Fibroblast of skin of right quadriceps (primary cell): ENCODE results near the gene NPM1.
A peak's percentile ranks its signal among the peaks of the same experiment; 100 is the strongest.

Experiments used
- DNase-seq: peaks from one replicate; pipeline ENCODE4 v3.0.0-alpha.2; 2013

Gene NPM1

DNA sequence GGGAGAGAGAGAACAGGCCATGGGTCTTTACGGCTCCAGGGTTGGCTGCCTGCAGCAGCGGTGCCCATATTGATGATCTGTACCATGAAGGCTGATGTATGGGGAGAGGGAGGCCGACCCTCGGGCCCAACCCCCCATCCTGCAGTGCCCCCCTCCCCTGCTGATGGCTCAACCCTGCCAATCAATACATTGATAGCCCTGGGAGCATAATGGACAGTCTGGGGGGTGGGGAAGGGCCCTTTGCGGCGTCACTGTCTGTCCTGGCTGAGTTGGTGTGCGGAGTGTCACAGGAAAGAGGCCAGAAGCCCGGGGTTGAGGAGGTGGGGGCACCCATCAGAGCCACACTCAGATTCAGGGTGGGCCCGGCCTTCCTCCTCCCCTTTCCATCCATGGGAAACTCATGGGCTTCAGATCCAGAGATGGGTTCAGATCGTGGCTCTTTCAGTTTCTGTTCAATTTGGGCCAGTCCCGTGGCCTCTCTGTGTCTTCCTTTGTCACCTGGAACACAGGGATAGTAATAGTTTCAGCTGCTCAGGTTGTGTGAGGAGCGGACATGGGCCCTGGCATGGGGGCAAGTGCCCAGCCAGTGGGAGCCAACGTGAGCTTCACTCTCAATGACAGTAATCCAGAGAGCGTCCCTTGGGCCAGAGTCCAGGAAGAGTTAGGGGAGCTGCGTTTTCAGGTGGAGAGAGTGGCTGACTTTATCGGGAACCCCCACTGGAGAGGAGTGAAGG lies 41.3 kb downstream of the NPM1 start:
- DNase-seq, result no peak

DNA sequence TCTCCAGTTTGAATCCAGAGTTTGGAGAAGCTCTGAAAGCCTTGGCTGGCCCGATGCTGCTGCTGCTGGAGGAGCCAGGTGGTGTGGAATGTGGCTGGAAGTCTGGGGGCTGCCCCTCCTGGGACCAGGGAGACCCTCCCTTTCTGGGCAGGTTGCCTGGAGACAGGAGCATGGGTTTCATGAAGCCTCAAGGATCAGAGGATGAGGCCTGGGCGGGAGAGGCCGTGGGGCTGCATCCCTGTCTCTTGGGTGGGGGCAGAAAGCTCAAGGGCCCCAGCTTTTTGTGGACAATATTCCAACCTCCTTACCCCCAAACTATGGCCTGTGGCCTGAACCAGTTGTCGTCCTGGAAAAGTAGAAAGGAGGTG lies 41.9 kb downstream of the NPM1 start:
- DNase-seq, result no peak

DNA sequence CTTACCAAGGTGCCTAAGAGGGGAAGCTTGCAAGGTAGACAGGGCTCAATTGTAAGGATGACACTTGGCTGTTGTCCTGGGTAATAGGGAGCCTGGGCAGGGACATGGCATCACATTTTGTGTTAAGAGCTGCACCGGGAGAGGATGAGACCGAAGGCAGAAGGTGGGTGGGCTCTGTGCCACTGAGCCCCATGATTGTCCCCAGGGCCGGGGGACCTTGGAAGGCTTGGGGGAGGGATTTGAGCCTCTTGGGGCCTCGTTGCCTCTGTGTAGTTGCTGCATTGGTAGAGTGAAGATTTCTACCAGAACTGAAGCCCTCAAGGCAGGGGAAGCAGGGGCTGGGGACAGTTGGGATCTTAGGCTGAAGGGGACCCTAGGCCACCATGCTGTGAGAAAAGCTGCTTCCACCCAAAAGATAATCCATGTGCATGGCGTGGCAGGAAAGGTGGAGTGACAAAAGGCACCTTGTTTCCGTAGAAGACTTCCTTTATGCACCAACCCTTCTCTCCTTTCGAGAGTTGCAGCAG lies 43.7 kb downstream of the NPM1 start:
- no peak for DNase-seq

DNA sequence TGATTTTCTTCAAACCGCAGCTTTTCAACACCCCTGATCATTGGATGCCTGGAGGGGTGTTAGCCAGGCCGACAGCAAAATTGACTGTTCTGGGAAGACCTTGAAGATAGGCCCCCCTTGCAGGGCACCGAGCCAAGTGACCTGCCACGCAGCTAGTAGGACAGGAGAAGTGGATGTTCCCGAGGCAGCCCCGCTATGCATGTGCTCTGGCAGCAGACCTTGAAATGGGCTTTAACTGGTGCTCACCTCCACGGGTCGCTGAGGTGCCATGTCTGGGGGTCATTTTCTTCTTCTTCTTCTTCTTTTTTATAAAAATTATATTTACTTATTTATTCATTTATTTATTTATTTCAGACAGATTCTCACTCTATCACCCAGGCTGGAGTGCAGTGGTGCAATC lies 44.4 kb downstream of the NPM1 start:
- DNase-seq, result no peak

DNA sequence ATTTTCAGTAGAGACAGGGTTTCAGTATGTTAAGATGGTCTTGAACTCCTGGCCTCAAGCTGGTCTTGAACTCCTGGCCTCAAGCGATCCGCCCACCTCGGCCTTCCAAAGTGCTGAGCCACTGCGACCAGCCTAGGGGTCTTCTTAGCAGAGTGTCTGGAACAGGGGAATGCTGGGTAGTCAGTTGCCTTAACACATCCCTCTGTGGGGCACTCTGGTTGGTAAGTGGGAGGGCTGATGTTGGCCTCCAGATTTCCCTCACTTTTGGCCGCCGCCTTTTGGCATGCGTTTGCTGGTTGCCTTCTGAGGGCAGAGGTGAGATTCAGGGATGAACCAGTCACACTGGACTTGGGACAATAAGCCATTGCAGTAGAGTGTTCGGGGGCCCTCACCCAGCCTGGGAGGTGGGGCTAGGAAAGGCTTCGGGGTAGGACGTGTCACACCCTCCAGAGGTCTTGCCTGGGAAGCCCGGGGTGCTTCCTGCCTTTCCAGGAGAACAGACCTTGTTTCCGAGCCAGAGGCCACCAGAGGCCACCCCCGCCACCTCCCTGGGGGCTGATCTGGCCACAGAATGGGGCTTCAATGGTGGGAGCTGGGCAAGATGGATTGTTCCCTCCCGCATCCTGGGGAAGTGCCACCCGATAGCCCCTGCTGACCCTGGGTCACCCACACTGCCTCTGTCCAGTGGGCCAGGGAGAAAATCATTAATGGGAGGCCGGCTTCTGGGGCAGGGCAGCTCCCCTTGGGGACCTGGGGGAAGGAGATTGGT lies 45.1 kb downstream of the NPM1 start:
- no peak for DNase-seq

DNA sequence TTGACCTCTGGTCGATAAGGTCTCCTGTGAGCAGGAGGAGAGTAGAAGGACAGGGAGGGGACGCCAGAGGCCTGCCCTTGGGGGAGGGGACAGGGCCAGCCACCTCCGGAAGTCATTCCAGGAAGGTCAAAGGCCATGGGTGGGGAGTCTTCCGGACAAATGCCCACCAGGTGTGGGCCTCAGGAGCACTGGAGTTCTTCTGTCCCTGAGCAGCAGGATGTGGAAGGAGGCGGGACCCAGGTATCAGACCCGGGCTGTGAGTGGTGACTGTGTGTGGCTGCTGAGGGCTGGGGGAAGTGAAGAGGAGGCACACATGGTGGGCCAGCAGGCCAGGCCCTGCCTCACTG lies 45.7 kb downstream of the NPM1 start:
- no peak for DNase-seq

DNA sequence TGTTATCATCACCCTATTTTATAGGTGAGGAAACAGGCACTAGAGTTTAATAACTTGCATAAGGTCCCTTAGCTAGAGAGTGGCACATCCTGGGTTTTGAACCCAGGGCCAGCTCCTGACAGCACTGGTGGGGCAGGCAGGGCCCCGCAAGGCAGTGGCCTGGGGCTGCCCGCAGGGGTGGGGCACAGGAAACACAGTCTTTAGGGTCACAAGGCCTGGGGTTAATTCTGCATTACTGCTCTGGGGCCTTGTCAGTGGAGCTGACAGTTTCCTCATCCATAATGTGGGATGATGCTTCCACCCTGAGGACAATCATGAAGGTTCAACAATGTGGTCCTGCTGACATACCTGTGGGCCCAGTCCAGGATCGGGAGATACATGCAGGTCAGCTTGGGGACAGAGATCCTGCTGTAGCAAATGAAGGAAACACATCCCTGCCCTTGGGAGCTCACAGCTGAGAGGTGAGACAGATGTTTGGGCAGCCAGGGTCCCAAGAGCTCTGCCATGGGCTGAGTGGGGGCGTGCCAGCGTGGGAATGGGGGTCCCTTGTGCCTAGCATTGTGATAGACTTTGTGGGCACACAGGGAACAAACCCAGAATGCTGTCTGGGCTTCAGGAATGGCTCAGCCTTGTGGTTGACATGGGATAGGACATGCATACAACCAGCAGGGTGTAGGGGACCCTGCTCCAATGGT lies 46.5 kb downstream of the NPM1 start:
- no peak for DNase-seq

DNA sequence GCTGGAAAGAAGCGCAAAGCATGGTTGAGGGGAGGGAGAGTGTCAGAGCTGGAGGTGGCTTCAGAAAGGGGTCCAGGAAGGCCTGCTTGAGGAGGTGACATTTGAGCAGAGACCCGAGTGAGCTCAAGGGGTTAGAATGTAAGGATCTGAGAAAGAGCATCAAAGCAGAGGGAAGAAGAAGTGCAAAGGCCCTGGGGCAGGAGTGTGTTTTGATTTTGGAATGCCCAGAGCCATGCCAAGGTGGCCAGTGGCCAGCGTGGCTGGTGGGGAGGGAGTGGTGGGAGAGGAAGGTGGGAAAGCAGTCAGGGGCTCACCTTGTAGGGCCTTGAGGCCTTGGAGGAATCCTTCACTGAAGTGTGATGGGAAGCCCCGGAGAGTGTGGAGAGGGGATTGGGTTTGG lies 47.2 kb downstream of the NPM1 start:
- DNase-seq, result no peak

DNA sequence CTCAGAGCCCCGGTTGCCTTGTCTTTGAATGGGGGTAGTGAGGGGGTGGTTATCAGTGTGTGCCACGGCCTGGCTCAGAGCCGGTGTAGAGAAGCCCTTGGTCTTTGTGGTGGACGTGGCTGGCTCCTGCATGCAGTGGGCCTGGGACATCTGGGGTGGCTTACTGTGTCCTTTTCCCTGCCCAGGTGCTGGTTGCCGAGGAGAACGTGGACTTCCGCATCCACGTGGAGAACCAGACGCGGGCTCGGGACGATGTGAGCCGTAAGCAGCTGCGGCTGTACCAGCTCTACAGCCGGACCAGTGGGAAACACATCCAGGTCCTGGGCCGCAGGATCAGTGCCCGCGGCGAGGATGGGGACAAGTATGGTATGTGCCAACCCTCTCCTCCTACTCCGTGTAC lies 48.3 kb downstream of the NPM1 start:
- DNase-seq, result no peak

DNA sequence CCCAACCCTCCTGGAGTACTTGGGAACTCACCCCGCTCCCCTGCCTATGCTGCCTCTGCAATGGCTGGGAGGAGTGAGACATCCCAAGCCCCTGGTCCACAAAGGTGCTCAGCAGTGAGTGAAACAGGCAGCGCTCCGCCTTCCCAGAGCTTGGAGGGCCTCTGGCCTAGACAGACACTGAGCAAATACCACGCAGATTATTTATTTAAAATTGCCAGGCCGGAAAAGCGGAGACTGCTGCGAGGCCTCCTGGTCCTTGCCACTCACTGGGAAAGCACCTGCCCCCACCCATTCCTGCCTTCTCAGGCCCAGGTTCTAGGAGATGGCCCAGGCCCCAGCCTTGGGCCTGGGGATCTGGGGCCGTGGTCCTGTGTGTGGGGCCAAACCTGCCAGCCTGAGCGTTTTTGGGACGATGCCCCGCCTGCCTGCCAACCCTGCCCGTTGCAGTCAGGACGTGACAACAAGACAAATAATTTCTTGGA lies 49.2 kb downstream of the NPM1 start:
- no peak for DNase-seq

DNA sequence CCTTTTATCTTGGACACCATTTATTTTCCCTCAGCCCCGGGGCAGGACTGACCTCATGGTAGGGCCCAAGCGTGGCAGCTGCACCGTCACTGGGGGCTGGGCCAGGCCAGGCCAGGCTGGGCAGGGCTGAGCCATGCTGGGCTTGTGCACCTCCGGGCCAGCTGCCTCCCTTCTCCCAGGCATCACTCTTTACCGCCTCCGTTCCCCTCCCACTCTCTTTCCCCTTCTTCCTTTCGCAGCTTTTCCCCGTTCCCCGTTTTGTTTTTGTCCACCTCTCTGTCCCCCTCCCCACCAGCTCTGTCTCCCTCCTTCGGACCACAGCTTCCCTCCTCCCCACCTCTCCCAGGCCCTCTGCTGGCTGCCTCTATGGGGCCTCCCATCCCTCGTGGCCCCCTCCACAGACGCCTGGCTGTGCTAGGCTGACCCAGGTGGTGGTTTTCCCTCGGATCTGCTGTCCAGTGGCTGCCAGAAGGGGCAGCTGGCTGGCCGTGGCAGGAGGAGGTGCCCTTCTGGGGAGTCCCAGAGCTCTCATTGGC lies 49.7 kb downstream of the NPM1 start:
- DNase-seq, result no peak

DNA sequence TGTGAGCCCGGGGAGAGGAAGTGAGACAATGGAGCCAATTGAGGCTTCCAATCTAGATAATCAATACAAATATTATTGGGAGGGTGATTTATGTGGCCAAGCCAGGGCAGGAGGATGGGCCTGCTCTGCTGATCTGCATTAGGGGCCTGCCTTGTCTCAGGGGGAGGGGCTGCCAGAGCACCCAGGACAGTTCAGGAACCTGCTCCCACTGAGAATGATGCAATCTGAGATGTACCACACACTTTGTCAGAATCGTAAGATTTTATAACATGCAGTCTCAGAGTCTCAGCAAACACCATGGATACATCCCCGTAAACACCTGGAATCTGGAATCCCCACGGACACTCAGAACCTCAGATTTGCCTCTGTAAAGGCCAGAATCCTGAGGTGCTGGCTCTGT lies 51.1 kb downstream of the NPM1 start:
- DNase-seq, result no peak

DNA sequence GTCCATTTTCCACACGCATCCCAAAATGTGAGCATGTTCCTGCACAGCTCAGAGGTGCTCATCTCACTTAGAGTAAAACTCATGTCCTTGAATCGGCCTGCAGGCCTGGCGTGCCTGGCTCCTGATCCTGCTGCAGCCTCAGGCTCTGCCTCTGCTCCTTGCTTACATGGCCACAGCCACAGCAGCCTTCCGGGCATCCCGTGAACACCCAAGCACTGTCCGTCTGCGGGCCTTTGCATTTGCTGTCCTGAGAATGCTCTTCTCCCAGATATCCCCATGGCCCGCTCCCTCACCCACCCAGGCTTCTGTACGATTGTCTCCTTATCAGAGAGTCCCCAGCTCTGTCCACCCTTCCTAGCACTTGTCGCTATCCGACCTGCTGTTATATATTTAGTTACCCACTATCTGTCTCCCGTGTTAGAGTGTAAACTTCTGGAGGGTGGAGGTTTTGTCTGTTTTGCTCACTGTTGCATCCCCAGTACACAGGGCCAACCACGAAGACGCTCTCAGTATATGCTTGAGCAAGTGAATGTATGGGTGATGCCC lies 53.7 kb downstream of the NPM1 start:
- DNase-seq, result no peak

DNA sequence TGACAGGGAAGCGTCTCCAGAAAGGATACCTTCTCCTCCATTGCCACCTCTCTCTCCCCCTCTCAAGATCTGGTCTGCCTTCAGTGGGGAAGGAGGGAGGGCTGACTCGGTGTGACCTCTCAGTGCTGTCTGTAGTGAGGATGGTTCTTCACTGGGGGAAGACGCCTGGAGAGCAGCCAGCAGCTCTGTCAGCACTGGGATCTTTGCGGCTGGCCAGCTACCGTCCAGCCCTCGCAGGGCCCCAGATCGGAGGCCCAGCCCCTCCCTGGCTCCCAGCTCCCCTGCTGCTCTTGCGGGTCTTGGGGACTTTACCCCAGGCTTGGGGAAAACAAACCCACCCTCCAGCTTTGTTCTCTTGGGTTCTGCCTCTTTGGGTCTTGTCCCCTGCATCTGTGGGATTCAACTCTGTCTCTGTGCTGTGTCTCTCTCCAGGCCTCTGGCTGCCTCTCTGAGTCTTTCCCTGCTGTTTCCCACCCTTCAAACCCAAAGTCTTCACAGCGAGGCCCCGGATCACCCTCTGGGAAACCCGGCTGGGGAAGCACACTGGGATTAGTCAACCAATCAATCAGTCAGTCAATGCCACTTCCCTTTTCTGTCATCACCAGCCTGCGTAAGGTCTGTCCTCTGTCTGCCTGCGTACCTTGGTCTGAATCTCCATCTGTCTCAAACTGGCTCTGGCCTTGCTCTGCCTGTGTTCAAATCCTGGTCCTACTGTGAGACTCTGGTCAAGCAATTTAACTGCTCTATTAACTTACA lies 54.8 kb downstream of the NPM1 start:
- peak; percentile 56 for DNase-seq

DNA sequence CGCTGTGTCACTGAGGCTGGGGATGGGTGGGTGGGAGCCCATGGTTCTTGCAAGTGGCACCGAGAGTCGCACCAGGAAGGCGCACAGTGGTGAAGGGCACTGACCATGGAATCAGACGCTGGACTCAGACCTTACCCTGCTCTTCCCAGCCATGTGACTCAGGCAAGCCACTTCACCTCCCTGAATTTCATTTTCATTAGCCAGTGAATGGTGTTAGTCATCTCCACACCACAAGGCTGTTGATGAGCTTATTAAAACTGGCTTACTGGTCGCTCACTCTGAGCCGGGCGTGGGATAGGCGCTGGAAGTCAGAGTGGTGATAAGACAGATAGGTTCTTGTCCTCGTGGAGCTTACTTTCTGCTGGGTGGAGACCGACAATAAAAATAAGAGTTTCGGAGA lies 56.9 kb downstream of the NPM1 start:
- DNase-seq, result peak; percentile 53

DNA sequence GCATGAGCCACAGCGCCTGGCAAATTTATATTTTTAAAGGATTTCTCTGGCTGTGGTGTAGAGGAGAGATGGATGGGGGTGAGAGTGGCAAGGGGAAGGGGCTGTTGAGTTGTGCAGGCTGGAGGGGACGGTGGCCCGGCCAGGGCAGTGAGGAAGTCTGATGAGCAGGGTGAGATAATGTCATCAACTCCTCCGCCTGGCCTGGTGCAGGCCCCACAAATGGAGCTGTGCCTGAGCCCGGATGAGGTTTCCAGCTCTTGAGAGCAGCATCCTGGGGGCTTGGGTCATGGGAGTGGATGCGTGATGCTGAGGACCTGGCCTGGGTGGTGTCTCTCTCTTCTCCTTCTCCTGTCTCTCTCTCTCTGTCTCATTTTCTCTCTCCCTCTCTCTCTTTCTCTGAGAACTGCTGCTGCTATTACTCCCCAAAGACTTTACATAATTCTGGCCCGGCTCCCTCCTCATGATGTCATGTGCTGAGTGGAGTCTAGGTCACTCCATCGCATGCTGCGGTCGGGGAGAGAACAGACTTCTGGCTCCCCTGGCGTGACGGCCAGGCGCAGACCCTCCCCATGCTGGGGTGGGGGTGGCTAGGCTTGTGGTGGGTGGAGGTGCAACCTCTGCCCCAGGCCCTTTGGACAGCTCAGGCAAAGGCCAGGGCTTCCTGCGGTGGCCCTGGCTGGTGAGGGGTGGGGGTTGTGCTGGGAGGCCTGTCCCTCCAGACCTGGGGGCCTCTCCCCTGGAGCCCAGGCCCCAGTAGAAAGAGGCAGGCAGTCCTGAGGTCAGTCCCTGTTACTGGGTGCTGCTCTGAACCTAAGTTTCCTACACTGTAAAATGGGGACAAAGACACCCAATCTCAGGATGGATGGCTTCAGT lies 58.2 kb downstream of the NPM1 start:
- peak; percentile 79 for DNase-seq

DNA sequence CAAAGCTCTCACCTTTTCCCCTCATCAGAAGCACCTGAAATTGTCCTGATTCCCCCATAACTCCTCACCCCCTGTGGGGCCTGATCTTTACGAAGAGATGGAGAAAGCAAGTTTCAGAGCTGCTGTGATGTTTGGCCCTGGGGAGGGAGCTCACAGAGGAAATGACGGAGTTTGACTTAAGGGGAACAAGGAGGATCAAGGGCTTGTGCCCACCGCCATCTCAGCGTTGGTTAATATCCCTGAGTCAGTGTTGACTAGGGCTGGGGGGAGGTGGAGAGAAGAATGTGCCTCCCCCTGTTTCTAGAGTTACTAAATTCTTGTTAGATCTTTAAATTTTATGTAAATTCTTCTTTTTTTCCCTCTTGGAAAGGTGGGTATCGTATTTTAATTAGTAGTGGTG lies 59.6 kb downstream of the NPM1 start:
- DNase-seq, result peak; percentile 70

DNA sequence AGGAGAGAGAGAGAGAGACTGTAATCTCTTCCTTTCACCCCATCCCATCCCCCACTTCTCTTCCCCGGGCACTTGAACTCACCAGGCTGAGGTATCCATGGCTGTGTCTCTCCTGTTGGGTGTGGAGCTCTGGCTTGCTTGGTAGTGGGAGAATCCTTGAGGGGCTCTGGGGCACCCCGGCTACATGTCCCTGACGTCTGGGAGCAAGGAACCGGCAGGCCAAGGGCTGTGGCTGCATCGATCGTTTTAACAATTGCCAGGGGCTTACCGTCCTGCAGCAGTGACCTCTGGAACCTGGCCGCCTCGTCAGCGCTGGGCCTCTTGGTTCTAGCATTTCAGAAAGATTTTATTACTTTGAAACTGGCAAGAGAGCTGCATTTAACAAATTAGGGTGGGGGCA lies 61.8 kb downstream of the NPM1 start:
- DNase-seq, result no peak

DNA sequence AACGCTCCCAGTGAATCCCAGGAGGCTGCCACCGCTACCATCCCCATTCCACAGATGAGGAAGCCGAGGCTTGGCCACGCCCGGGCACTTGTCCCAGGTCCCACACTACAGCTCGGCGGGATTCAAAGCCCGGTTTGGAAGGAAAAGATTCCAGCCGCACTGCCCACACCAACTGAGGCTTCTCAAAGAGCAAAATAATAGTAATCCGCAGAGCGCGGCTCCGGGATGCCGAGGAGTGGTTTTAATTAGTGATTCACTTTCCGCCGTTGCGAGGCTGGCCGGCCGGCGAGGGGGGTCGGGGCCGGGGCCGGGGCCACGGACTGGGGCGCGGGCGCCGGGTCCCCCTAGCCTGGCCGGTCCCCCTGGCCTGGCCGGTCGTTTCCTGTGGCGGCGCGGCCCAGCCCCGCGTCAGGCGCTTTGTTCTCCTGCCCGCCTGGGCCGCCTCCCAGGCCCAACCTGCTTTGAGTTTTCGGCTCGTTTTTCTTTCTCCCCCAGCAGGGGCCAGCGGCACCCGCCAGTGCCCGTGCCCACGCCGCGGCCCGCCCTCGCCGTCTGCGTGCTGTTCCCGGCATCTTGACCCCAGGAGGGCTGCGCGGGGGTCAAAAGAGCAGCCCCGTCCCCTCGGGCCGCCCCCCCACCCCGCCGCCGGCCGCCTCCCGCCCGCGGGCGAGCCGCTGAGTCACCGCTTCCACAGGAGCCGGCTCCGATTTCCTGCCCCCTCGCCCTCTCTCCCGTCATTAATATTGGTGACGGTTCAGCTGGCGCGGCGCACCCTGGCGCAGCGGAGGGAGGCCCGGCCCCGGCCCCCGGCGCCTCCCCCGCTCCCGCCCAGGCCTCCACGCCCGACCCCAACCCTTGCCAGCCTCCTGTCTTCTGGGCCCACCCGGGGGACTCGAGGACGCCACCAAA lies 63.0 kb downstream of the NPM1 start:
- DNase-seq, result peak; percentile 85

DNA sequence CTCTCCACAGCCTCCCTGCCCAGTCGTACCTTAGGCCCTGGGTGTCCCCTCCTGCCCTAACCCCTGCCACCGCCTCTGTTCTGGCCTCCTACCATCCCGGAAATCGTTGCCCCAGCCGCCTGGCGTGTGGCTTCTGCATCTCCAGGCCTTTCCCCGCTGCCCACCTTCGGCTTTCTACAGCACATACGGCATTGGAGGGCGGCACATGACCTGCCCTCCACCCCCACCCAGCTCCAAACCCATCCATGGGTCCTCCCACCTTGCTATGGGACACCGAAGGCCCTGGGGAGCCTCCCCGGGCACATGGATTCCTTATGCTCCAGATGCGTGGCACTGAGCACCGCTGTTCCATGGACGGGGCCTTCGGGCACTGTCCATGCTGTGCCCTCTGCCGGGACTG lies 63.8 kb downstream of the NPM1 start:
- no peak for DNase-seq
